GM18498 (cell line): ENCODE results near the gene OSCP1.
A peak's percentile ranks its signal among the peaks of the same experiment; 100 is the strongest.

Experiments
- ATAC-seq: cut with Tn5 transposase; IDR thresholded peaks from one replicate; pipeline ENCODE4 v1.9.1; 2021; ENCODE audit warnings: mild to moderate bottlenecking, moderate library complexity; ENCODE audit not compliant: unreplicated experiment

Gene OSCP1

GRCh38 chr1:36386265-36387140 is 63.7 kb downstream of the OSCP1 start:
- peak; percentile 44 for ATAC-seq

DNA sequence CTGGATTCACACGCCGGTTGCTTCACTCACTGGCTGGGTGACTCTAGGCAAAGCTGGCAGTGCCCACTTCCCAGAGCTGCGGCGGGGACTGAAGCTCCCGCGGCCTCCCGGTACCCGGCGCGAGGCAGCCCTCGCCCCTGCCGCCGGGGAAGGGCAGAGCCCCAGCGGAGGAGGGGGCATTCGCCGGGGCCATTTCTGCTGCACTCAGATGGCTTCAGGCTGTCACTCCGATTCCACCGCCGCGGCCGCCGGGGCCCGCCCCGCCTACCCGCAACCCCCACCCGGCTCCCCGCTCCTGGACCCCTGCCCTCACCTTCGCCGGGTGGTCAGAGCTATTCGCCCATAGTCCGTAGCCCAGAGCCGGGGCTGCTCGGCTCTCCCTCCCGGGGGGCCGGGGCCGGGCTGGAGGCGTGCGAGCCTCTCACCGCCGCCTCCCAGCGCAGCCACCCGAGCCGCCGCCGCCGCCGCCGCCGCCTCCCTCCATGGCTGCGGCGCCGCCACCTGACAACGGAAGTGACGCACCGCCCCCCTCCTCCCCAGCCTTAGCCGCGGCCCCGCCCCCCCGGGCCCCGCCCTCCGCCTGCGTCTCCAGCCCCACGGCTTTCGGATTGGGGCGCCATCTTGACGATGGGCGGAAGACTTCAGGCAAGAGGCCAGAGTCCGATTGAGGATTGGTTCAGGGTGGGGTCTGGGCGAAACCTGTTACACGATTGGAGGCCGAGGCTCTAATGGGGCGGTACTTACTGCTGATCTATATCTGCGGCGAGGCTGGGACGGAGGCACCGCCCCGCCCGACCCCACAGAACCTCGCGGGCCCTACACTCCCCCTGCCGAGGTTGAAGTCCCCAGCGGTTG is 64.6 kb downstream of the OSCP1 start, which contains the start of gene STK40:
TSS of gene STK40 (minus strand) at position 515 of the 855 bp plus-strand sequence. CDS start 24,592 bp downstream, outside the sequence.
- peak; percentile 88 for ATAC-seq

GRCh38 chr1:36384542-36385409 is 65.5 kb downstream of the OSCP1 start:
- ATAC-seq: no peak

DNA sequence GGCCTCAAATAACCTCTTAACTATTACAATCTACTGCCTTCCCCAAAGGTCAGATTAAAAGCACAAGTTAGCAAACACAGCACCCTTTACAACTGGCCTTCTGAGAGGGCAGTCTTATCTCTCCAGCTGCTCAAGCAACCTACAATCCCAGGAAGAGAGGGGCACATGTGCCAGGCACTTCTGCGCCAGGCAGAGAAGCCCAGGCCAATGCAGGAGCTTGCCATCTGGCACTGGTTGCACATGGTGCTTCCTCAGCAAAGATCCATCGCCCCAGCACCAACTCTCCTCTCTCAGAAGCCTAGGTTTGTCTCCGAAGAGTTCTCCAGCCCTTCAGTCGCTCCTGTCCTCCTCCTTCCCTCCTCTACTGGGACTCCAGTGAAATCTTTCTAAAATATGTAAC is 67.0 kb downstream of the OSCP1 start:
- ATAC-seq: no peak

DNA sequence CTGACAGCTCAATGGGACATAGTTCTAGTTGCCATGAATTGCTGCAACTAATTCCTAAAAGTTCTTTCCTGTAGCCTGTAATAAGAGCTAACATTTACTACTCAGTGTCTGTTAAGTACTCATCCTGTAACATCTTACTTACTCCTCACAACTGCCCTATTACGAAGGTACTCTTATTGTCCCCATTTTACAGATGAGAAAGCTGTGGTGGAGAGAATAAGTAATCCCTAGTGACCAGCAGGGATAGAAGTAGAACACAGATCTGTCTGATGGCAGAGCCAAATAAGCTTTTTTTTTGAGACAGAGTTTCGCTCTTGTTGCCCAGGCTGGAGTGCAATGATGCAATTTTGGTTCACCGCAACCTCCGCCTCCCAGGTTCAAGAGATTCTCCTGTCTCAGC is 67.6 kb downstream of the OSCP1 start:
- no peak for ATAC-seq

DNA sequence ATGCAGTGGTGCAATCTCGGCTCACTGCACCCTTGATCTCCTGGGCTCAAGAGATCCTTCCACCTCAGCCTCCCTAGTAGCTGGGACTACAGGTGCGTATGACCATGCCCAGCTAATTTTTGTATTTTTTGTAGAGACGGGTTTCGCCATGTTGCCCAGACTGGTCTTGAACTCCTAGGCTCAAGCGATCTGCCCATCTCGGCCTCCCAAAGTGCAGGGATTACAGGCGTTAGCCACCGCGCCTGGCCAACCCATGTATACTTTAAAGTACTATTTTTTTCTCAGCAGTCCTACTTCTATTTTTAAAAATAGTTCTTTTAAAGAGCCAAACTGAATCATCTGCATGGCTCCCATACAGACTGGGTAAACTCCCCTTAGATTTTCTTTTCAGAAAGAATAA is 68.0 kb downstream of the OSCP1 start:
- no peak for ATAC-seq

DNA sequence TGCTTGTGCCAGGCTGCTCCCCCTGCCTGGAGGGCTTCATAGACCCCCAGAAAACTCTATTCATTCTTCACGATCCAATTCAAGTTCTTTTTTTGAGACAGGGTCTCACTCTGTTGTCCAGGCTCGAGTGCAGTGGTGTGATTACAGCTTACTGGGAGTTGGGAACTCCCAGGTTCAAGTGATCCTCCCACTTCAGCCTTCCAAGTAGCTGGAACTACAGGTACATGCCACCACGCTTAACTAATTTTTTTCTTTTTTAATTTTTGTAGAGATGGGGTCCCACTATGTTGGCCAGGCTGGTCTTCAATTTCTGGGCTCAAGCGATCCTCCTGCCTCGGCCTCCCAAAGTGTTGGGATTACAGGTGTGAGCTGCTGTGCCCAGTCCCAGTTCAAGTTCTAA is 68.8 kb downstream of the OSCP1 start:
- ATAC-seq: no peak

GRCh38 chr1:36380782-36381181 is 69.5 kb downstream of the OSCP1 start:
- no peak for ATAC-seq

- no peak for ATAC-seq
These were observed 70.1 kb downstream of the OSCP1 start for GRCh38 chr1:36380143-36380619.

- no peak for ATAC-seq
These were observed 72.3 kb downstream of the OSCP1 start for GRCh38 chr1:36377791-36378492.

- no peak for ATAC-seq
These were observed 77.6 kb downstream of the OSCP1 start for GRCh38 chr1:36372617-36373016.

DNA sequence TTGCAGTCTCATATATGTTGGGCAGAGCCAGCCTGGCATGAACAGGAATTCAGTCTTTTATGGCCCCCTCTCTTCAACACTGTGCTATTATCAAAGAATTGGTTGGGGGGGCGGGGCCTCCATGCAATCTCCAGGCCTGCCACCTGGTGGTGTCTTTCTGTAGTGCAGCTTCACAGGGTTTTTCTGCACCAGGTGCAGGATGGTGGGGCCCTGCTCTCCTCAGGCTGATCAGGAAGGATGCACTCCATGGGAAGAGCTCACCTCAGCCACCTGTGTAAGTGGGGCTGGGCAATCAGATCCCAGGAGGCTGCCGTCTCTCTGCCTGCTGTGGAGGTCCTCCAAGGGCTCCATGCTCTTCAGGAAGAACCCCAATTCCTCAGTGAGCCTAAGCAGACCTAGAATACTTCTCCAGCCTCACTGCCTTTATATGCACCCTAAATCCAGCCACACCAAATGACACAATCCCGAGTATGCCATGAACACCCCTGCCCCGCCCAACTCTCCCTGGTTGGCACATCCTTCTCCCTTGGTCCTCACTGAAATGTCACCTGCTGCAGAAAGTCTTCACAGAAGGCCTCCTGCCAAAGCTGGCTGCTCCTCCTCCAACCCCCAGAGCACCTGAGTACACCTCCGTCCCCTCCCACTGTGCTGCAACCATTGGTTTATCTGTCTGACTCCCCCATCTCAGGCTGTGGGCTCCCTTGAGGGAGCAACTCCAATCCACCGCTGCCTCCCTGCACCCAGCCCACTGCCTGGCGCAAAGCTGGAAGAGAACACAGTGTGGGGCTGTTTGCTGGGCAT is 81.0 kb downstream of the OSCP1 start:
- ATAC-seq: no peak
